GM12878 (cell line): ENCODE measurements around the gene CEACAM4. TPM values are rescaled to one million over a fixed set of nuclear protein-coding genes. Genes with fewer than 3 reads are reported as not detected.

Experiments used
- ATAC-seq: fragments of 200-7000 bp; cut with Tn5 transposase; 3 replicates; pipeline ENCODE4 v1.9.1; 2020; ENCODE audit warnings: mild to moderate bottlenecking, moderate library complexity
- BruUV-seq: library from RNA; stranded (reverse); fragments of 400-500 nt; replicated peaks from 2 replicates; lab custom pipeline; 2021; lab: Mats Ljungman, UMichigan
- CTCF ChIA-PET: fragments of 300-600 bp; sonication (Branson Sonifier 250); formaldehyde crosslinking; extraction: SDS; loops from one replicate; lab custom pipeline; 2021; ENCODE audit warnings: inconsistent platforms; lab: Yijun Ruan, JAX
- POLR2A ChIA-PET: fragments of 350-600 bp; formaldehyde crosslinking; extraction: SDS; loops from one replicate; lab custom pipeline; 2021; ENCODE audit warnings: inconsistent platforms; lab: Charles Lee
- RAD21 ChIA-PET: fragments of 300-600 bp; sonication (Branson Sonifier 250); formaldehyde crosslinking; loops from one replicate; lab custom pipeline; 2023; ENCODE audit warnings: antibody characterized with exemption; ENCODE audit not compliant: unreplicated experiment; lab: Charles Lee
- SMC1A ChIA-PET: fragments of 300-600 bp; sonication (Branson Sonifier 250); formaldehyde crosslinking; loops from one replicate; lab custom pipeline; 2023; ENCODE audit not compliant: unreplicated experiment, uncharacterized antibody; lab: Charles Lee
- DNase-seq: peaks from one replicate; pipeline ENCODE4 v3.0.0-alpha.2; 2011; ENCODE audit warnings: low read depth, low spot score
- FAIRE-seq: peaks from 3 replicates; lab custom pipeline; 2011; peaks lifted over from hg19 to GRCh38; lab: Jason Lieb, UNC
- H2AFZ ChIP-seq: 2 replicates; pipeline ENCODE4 v1.6.0; 2011; ENCODE audit warnings: low read depth, low read length, control low read depth; ENCODE audit not compliant: control insufficient read depth
- H3K27ac ChIP-seq: 2 replicates; pipeline ENCODE4 v1.5.1; 2011; ENCODE audit warnings: control low read depth; ENCODE audit not compliant: control insufficient read depth, insufficient read depth
- H3K27me3 ChIP-seq, 2 experiments: replicated peaks in 1 of 2; 2 replicates each; pipeline versions ENCODE4 v1.6.0 to v1.6.1; 2011; ENCODE audit warnings: low read length in 1 of 2; ENCODE audit not compliant: control insufficient read depth in 2 of 2, insufficient read depth in 2 of 2
- H3K36me3 ChIP-seq, 2 experiments: 2 replicates each; pipeline ENCODE4 v1.5.1; 2011; ENCODE audit warnings: low read length in 1 of 2; ENCODE audit not compliant: control insufficient read depth in 2 of 2, insufficient read depth in 2 of 2
- H3K4me1 ChIP-seq: 2 replicates; pipeline ENCODE4 v1.6.1; 2011; ENCODE audit warnings: mild to moderate bottlenecking, low read length, moderate library complexity, mixed read lengths; ENCODE audit not compliant: control insufficient read depth, insufficient read depth
- H3K4me2 ChIP-seq: 2 replicates; pipeline ENCODE4 v1.6.0; 2011; ENCODE audit warnings: control low read depth; ENCODE audit not compliant: control insufficient read depth, insufficient read depth
- H3K4me3 ChIP-seq: fragments of 200-600 bp; sonication (generic); 2 replicates; pipeline ENCODE4 v1.5.1; 2016
- H3K79me2 ChIP-seq: 2 replicates; pipeline ENCODE4 v1.6.0; 2011; ENCODE audit warnings: low read length; ENCODE audit not compliant: control insufficient read depth, insufficient read depth
- H3K9ac ChIP-seq: 2 replicates; pipeline ENCODE4 v1.8.0; 2011; ENCODE audit warnings: low read length, control low read depth, mixed read lengths; ENCODE audit not compliant: control insufficient read depth, insufficient read depth
- H3K9me3 ChIP-seq: replicated peaks from 3 replicates; pipeline ENCODE4 v1.5.1; 2011; ENCODE audit warnings: mild to moderate bottlenecking, low read length; ENCODE audit not compliant: control insufficient read depth, insufficient read depth
- H4K20me1 ChIP-seq: 2 replicates; pipeline ENCODE4 v1.6.0; 2011; ENCODE audit not compliant: control insufficient read depth, insufficient read depth
- BMI1 ChIP-seq: fragments of 450-650 bp; IDR thresholded peaks from 2 replicates; pipeline ENCODE4 v1.6.1; 2016; ENCODE audit warnings: mild to moderate bottlenecking, moderate library complexity, borderline replicate concordance
- FOS ChIP-seq: IDR thresholded peaks from 3 replicates; pipeline ENCODE4 v1.6.1; 2011; ENCODE audit warnings: borderline replicate concordance; ENCODE audit not compliant: insufficient read length; ENCODE audit errors: extremely low read depth
- GABPA ChIP-seq: IDR thresholded peaks from 2 replicates; pipeline ENCODE4 v1.6.1; 2014; ENCODE audit warnings: antibody characterized with exemption, low read depth, mild to moderate bottlenecking, inconsistent platforms
- HCFC1 ChIP-seq: fragments of 150-350 bp; IDR thresholded peaks from 2 replicates; pipeline ENCODE4 v1.6.1; 2014; ENCODE audit warnings: low read length
- IRF4 ChIP-seq: IDR thresholded peaks from 2 replicates; pipeline ENCODE4 v1.6.1; 2011; ENCODE audit warnings: low read depth, low read length
- JUNB ChIP-seq: IDR thresholded peaks from 2 replicates; pipeline ENCODE4 v1.6.1; 2016; ENCODE audit warnings: antibody characterized with exemption, mild to moderate bottlenecking
- LARP7 ChIP-seq: fragments of 450-650 bp; IDR thresholded peaks from 2 replicates; pipeline ENCODE4 v1.6.1; 2017; ENCODE audit warnings: mild to moderate bottlenecking
- NR2F1 ChIP-seq: fragments of 450-650 bp; conservative IDR thresholded peaks from 2 replicates; pipeline ENCODE4 v1.6.1; 2017; ENCODE audit warnings: mild to moderate bottlenecking
- WGBS: methylation state at CpG from one replicate; pipeline ENCODE4 v1.1.6; 2016; ENCODE audit warnings: low lambda C conversion rate; ENCODE audit not compliant: insufficient replicate concordance, insufficient coverage; ENCODE audit errors: missing lambda C conversion rate; 5-methylcytosine and 5-hydroxymethylcytosine counted together
- in situ Hi-C: fragments of 300-500 bp; cut with MboI; formaldehyde crosslinking; loops from 9 replicates; pipeline ENCODE4 v1.14.3; 2018; ENCODE audit warnings: mixed read lengths
- intact Hi-C: fragments of 100-400 bp; cut with micrococcal nuclease; formaldehyde crosslinking; loops from one replicate; pipeline ENCODE4 v1.14.2; 2022; ENCODE audit not compliant: unreplicated experiment
- polyA plus RNA-seq, 11 experiments: library from polyadenylated mRNA; depleted of rRNA in 4 of 11; unstranded in 6 of 11; stranded (reverse) in 5 of 11; fragments of >200 nt; fragmentation: Nextera tagmentation in 4 of 11; fragmentation: Illumina TruSeq in 1 of 11; extraction: Ambion mirVana in 4 of 11; extraction: Trizol in 1 of 11; gene quantifications; 1 replicate in 1 of 11; 2 replicates in 10 of 11; pipeline versions ENCODE4 v1.2.1 to v1.2.3, GENCODE V29; 2011 to 2016; ENCODE audit warnings: inconsistent platforms in 2 of 11, missing spikeins in 2 of 11, low read depth in 1 of 11
- total RNA-seq, 4 experiments: library from RNA; depleted of rRNA in 3 of 4; stranded (reverse); fragments of >200 nt in 3 of 4; fragmentation: Illumina TruSeq in 1 of 4; extraction: Trizol in 1 of 4; gene quantifications; 2 replicates each; pipeline versions ENCODE4 v1.2.1 to v1.2.3, GENCODE V29; 2013 to 2021

The CEACAM4 gene
- total and polyA plus RNA-seq, 10 of the 15 experiments (the other 5 are each of a cell fraction or from before 2014, with no cell fraction given), result not detected

DNA sequence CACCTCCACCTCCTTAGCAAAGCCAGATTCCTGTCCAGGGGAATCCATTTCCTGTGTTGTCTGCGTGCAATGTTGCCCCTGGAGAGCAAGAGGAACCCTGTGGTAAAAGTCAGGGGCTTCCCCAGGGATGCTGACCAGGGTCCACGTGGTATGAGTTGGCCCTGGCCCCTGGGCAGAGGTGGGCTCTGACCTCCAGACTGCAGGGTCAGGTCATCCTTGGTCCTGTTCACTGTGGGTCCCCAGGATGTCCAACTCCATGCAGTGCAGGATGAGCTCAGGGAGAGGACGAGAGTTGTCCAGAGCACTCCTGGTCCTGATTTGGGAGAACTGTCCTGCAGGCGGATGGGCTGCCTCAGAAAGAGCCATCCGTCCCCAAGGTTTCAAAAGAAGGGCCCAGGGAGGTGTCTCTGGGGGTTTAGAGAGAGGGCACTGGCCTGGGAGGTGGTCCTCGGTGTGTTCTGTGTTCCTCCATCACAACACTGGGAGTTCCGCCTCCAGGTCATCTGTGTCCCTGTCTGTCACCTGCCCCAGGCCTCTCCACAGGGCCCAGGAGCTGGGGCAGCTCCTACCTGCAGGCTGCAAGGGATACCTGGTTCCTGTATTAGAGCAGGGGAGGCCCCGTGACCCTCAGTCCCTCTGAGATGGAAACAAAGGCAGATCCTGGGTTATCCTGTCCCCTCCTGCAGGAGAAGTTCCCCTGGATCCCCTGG, 1.2 kb upstream of the CEACAM4 start (continued):
- TF ChIP-seq JUNB (no peak), LARP7 (no peak)

GRCh38 chr19:41626278-41626677, 596 bp downstream of the CEACAM4 start:
- ChIA-PET SMC1A (no interaction called here), POLR2A (no interaction called here), RAD21 (no interaction called here), CTCF (no interaction called here)
- Histone ChIP-seq H3K4me1 (no peaks in the 10 kb centered on the region), H3K4me3 (no peak overlapping the region), H3K36me3 (no peaks in the 10 kb centered on the region), H2AFZ (no peak overlapping the region), H3K27me3 (no peaks in the 10 kb centered on the region; a peak in 2 of 4 replicates), H3K79me2 (no peaks in the 10 kb centered on the region), H3K27ac (no peak overlapping the region), H3K9me3 (peaks cover 2% of the 10 kb centered on the region; the same call in 2 of the 3 replicates), H3K9ac (no peak overlapping the region), H3K4me2 (no peak overlapping the region), H4K20me1 (no peaks in the 10 kb centered on the region)
- no peak for TF ChIP-seq GABPA
- no peak for TF ChIP-seq IRF4
- no peak for TF ChIP-seq HCFC1
- no peak for TF ChIP-seq FOS
- TF ChIP-seq LARP7, result no peak
- no peak for TF ChIP-seq NR2F1
- no peak for TF ChIP-seq BMI1
- no peak for ATAC-seq
- WGBS, result 0% methylated on average over 3 of the region's 3 CpGs
- BruUV-seq, result no TSS peak
- DNase-seq, result no peak
- intact Hi-C loops, result no loop called here
- FAIRE-seq, result no peak
- in situ Hi-C loops, result no loop called here
